Erythroblast (primary cell): ENCODE measurements around the gene XPO6.

Source experiments
- GATA1 ChIP-seq: IDR thresholded peaks from 2 replicates; pipeline ENCODE4 v1.6.1; 2011; ENCODE audit warnings: low read depth, mild to moderate bottlenecking, control low read depth, low read length, moderate library complexity
- POLR2A ChIP-seq: IDR thresholded peaks from 2 replicates; pipeline ENCODE4 v1.6.1; 2011; ENCODE audit warnings: mild to moderate bottlenecking, low read length

GRCh38 chr16:28089205-28089991 is 122.4 kb downstream of the XPO6 start:
- TF ChIP-seq POLR2A (no peak), GATA1 (no peak)
